ENCODE data around the gene TNK1.

TNK1 gene

GRCh38 chr17:7410634-7411426, 29.9 kb downstream of the TNK1 start (continued):
- TF ChIP-seq ZNF629 (tag by site-specific recombination; IDR thresholded peaks at IDR 0.05) (no peak), EGR2 (tag by site-specific recombination; IDR thresholded peaks at IDR 0.05; ENCODE audit: low read depth) (peak; percentile 48), ZNF776 (tag by site-specific recombination; IDR thresholded peaks at IDR 0.05; ENCODE audit: borderline replicate concordance) (no peak), ZNF211 (tag by site-specific recombination; IDR thresholded peaks at IDR 0.05; ENCODE audit: low read depth) (no peak), ZNF561 (tag by site-specific recombination; IDR thresholded peaks at IDR 0.05; ENCODE audit: borderline replicate concordance) (no peak), PBX3 (CRISPR knock-in tag; IDR thresholded peaks at IDR 0.05) (no peak), ZBTB26 (tag by site-specific recombination; optimal IDR thresholded peaks at IDR 0.05) (peak; percentile 9)

GRCh38 chr17:7411427-7411750, 30.5 kb downstream of the TNK1 start:
- peaks cover 3 to 52% of the 10 kb centered on the region in 2 experiments for H3K36me3 ChIP-seq (ENCODE audit: control insufficient read depth in 2 of 2, insufficient read depth in 1 of 2, low read length in 2 of 2)
- CTCF ChIA-PET = interaction anchor here (0.6 to 1.2 kb wide), 2 partner anchors 14 to 56 kb away, joined by 3 to 4 read pairs; no protein-coding TSS in a partner anchor
- H3K9me3 ChIP-seq (ENCODE audit: control insufficient read depth, insufficient read depth, low read depth, low read length) = no peaks in the 10 kb centered on the region
- POLR2A ChIA-PET = interaction anchor here (0.6 to 1.0 kb wide), 2 partner anchors 12 to 13 kb away, joined by 3 to 6 read pairs; no protein-coding TSS in a partner anchor
- no peak overlapping the region for H3K27ac ChIP-seq (ENCODE audit: extremely low read depth, low read depth, low read length)
- TF ChIP-seq HIC1 (tag by site-specific recombination; IDR thresholded peaks at IDR 0.05) (no peak), GLIS2 (tag by site-specific recombination; IDR thresholded peaks at IDR 0.05) (peak; percentile 45; the same call in 1 of the 2 replicates)
- no peak overlapping the region for H3K4me3 ChIP-seq (ENCODE audit: low read depth, low read length)
- no peaks in the 10 kb centered on the region for H3K4me1 ChIP-seq (ENCODE audit: control insufficient read depth, insufficient read depth, low read length)

GRCh38 chr17:7413346-7413985, 32.6 kb downstream of the TNK1 start:
- POLR2A ChIA-PET = interaction anchor here (2.6 kb wide), 1 partner anchor 10 kb away, joined by 15 read pairs; the partner anchor contains the start of gene TMEM256
- H3K4me3 ChIP-seq (ENCODE audit: low read depth, low read length) = no peak overlapping the region
- peaks cover 3 to 69% of the 10 kb centered on the region in 2 experiments for H3K36me3 ChIP-seq (ENCODE audit: control insufficient read depth in 2 of 2, insufficient read depth in 1 of 2, low read length in 2 of 2)
- CTCF ChIA-PET = interaction anchor here (1.2 kb wide), 1 partner anchor 11 kb away, joined by 9 read pairs; no protein-coding TSS in a partner anchor
- H3K4me1 ChIP-seq (ENCODE audit: control insufficient read depth, insufficient read depth, low read length) = no peaks in the 10 kb centered on the region
- H3K27ac ChIP-seq (ENCODE audit: extremely low read depth, low read depth, low read length) = no peak overlapping the region
- H3K9me3 ChIP-seq (ENCODE audit: control insufficient read depth, insufficient read depth, low read depth, low read length) = no peaks in the 10 kb centered on the region
- TF ChIP-seq TSHZ1 (tag by site-specific recombination; IDR thresholded peaks at IDR 0.05; ENCODE audit: borderline replicate concordance) = no peak
- TF ChIP-seq ZNF341 (tag by site-specific recombination; IDR thresholded peaks at IDR 0.05; ENCODE audit: low read depth) = 0 out of 2 replicates have a peak, but pooled peaks have one; percentile 22
- TF ChIP-seq ZNF76 (tag by site-specific recombination; IDR thresholded peaks at IDR 0.05; ENCODE audit: borderline replicate concordance, low read depth) = no peak
- TF ChIP-seq GLIS1 (tag by site-specific recombination; IDR thresholded peaks at IDR 0.05) = peak; percentile 14
- TF ChIP-seq ZSCAN4 (tag by site-specific recombination; IDR thresholded peaks at IDR 0.05) = no peak
- 0 out of 2 replicates have a peak, but pooled peaks have one; percentile 21 for TF ChIP-seq ZFHX2 (tag by site-specific recombination; conservative IDR thresholded peaks at IDR 0.05)
- TF ChIP-seq HIC1 (tag by site-specific recombination; IDR thresholded peaks at IDR 0.05) = 0 out of 2 replicates have a peak, but pooled peaks have one; percentile 32
- no peak for TF ChIP-seq ZNF37A (tag by site-specific recombination; IDR thresholded peaks at IDR 0.05)
- no peak for TF ChIP-seq ZNF48 (tag by site-specific recombination; IDR thresholded peaks at IDR 0.05)

Measured in HEK293 (cell line).